Activated T-cell treated with anti-CD3 and anti-CD28 coated beads for 4 hours (primary cell): ENCODE data around the gene CCT6A.
"Not testable (repeated sequence)": the region's sequence is repeated elsewhere in the genome, so short reads cannot be mapped to it uniquely, and the experiment has no call there.

Experiments
- DNase-seq: peaks from one replicate; pipeline ENCODE4 v3.0.0-alpha.2; 2020

Gene CCT6A

GRCh38 chr7:56053379-56053778, 1.8 kb downstream of the CCT6A start:
- no peak for DNase-seq

GRCh38 chr7:56053993-56054392, 2.4 kb downstream of the CCT6A start:
- DNase-seq: no peak

- DNase-seq: no peak
Measured at GRCh38 chr7:56062382-56062781, 10.8 kb downstream of the CCT6A start.

GRCh38 chr7:56063500-56063881, 11.9 kb downstream of the CCT6A start:
- no peak for DNase-seq

GRCh38 chr7:56063882-56064625, 12.5 kb downstream of the CCT6A start, which contains the start of gene SUMF2:
TSS of gene SUMF2 (plus strand) at chr7:56064286. CDS start at chr7:56064312, 26 bp downstream.
- DNase-seq: peak; percentile 86

- not testable (repeated sequence) for DNase-seq
Measured at GRCh38 chr7:56066376-56066775, 14.8 kb downstream of the CCT6A start.

GRCh38 chr7:56074371-56074791, 22.8 kb downstream of the CCT6A start:
- peak; percentile 53 for DNase-seq

- DNase-seq: no peak
Measured at GRCh38 chr7:56077681-56078080, 26.1 kb downstream of the CCT6A start.

GRCh38 chr7:56078196-56078595, 26.6 kb downstream of the CCT6A start:
- DNase-seq: no peak

GRCh38 chr7:56079450-56080185, 28.1 kb downstream of the CCT6A start:
- no peak for DNase-seq

- not testable (repeated sequence) for DNase-seq
Measured at GRCh38 chr7:56080726-56081435, 29.3 kb downstream of the CCT6A start.

- no peak for DNase-seq
Measured at GRCh38 chr7:56081626-56082340, 30.2 kb downstream of the CCT6A start.

GRCh38 chr7:56083150-56083785, 31.7 kb downstream of the CCT6A start:
- DNase-seq: no peak

GRCh38 chr7:56086761-56087160, 35.2 kb downstream of the CCT6A start:
- DNase-seq: no peak

GRCh38 chr7:56087445-56087844, 35.9 kb downstream of the CCT6A start:
- no peak for DNase-seq

GRCh38 chr7:56091591-56091990, 40.0 kb downstream of the CCT6A start:
- no peak for DNase-seq

GRCh38 chr7:56092388-56092787, 40.8 kb downstream of the CCT6A start:
- DNase-seq: not testable (repeated sequence)

- DNase-seq: no peak
Measured at GRCh38 chr7:56092789-56093531, 41.4 kb downstream of the CCT6A start, which contains the start of gene PHKG1. TSS of gene PHKG1 (minus strand) at chr7:56092952. CDS start at chr7:56088941, 4,011 bp downstream.

- DNase-seq: no peak
Measured at GRCh38 chr7:56097700-56098099, 46.1 kb downstream of the CCT6A start.

GRCh38 chr7:56098187-56099008, 46.8 kb downstream of the CCT6A start:
- not testable (repeated sequence) for DNase-seq

GRCh38 chr7:56099653-56100052, 48.1 kb downstream of the CCT6A start:
- DNase-seq: no peak
